NT2/D1 (cell line): ENCODE results near the gene TGFB3.

Experiments
- SUZ12 ChIP-seq: IDR thresholded peaks from 2 replicates; pipeline ENCODE4 v1.6.1; 2011; ENCODE audit not compliant: insufficient read length, insufficient read depth; ENCODE audit errors: extremely low read depth
- YY1 ChIP-seq: IDR thresholded peaks from 2 replicates; pipeline ENCODE4 v1.6.1; 2011; ENCODE audit not compliant: insufficient read length, insufficient read depth
- ZNF274 ChIP-seq: IDR thresholded peaks from 2 replicates; pipeline ENCODE4 v1.6.1; 2011; ENCODE audit warnings: mild to moderate bottlenecking, low read depth, low read length

GRCh38 chr14:75960231-75960630 is 21.6 kb downstream of the TGFB3 start:
- TF ChIP-seq YY1, result no peak
- TF ChIP-seq SUZ12, result no peak
- TF ChIP-seq ZNF274, result no peak
